Spinal cord (tissue), 10 donors: ENCODE measurements around the gene UBTD1. TPM values are rescaled to one million over a fixed set of nuclear protein-coding genes. Genes with fewer than 3 reads are reported as not detected.

ENCODE experiments used
- DNase-seq, 6 donors: peaks; one replicate each; pipeline versions ENCODE4 v3.0.0 to v3.0.0-alpha.2; 2013 to 2015; ENCODE audit warnings: low spot score in 6 of 6, low read depth in 4 of 6
- H3K27ac ChIP-seq: one replicate; pipeline ENCODE4 v1.5.1; 2013; ENCODE audit warnings: low read depth, low read length, control low read depth
- H3K27me3 ChIP-seq: one replicate; pipeline ENCODE4 v1.6.1; 2013; ENCODE audit warnings: low read length; ENCODE audit not compliant: control insufficient read depth, insufficient read depth
- H3K36me3 ChIP-seq: one replicate; pipeline ENCODE4 v1.6.1; 2013; ENCODE audit warnings: low read length; ENCODE audit not compliant: control insufficient read depth, insufficient read depth
- H3K4me1 ChIP-seq: one replicate; pipeline ENCODE4 v1.6.1; 2013; ENCODE audit warnings: low read length; ENCODE audit not compliant: control insufficient read depth, insufficient read depth
- H3K4me3 ChIP-seq: one replicate; pipeline ENCODE4 v1.5.1; 2013; ENCODE audit warnings: low read depth, low read length, control low read depth
- H3K9me3 ChIP-seq: one replicate; pipeline ENCODE4 v1.6.1; 2013; ENCODE audit warnings: low read length; ENCODE audit not compliant: control insufficient read depth, insufficient read depth
- WGBS: methylation state at CpG from one replicate; pipeline ENCODE4 v1.1.5; 2013; ENCODE audit warnings: missing lambda C conversion rate; ENCODE audit not compliant: insufficient coverage; 5-methylcytosine and 5-hydroxymethylcytosine counted together
- long read RNA-seq, 4 donors: transcript quantifications; one replicate each; lab custom pipeline, GENCODE V29; 2026
- polyA plus RNA-seq, 2 donors: library from polyadenylated mRNA; unstranded; fragments of 120-200 nt; gene quantifications; one replicate each; pipeline ENCODE4 v1.2.1, GENCODE V29; 2013; ENCODE audit not compliant: insufficient read length in 2 of 2
- total RNA-seq, 2 donors: library from RNA; depleted of rRNA in 1 of 2; stranded (reverse); fragments of 120-200 nt in 1 of 2; fragments of >200 nt in 1 of 2; gene quantifications; one replicate each; pipeline versions ENCODE4 v1.2.3 to v1.2.4, GENCODE V29; 2013 to 2014
- donor health status: healthy.

Gene UBTD1, protein sequence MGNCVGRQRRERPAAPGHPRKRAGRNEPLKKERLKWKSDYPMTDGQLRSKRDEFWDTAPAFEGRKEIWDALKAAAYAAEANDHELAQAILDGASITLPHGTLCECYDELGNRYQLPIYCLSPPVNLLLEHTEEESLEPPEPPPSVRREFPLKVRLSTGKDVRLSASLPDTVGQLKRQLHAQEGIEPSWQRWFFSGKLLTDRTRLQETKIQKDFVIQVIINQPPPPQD
- total RNA-seq, result 10 to 100 TPM in 1 of 2 donors, 1 to 10 TPM in 1; 4.6 to 11.3 TPM
- polyA plus RNA-seq, result 10 to 100 TPM; 15.3 to 16.4 TPM
- long read RNA-seq, donor 1, transcript UBTD1-201 (3 exons, 1,706 nt), result major isoform, 9 of 9 reads
- long read RNA-seq, donor 1, partial matches to known transcripts, result 0 of 9 reads
- long read RNA-seq, donor 1, other reads (novel, unspliced or antisense), result 0 of 9 reads
- long read RNA-seq, donor 2, transcript UBTD1-201 (3 exons, 1,706 nt), result major isoform, 6 of 6 reads
- long read RNA-seq, donor 2, partial matches to known transcripts, result 0 of 6 reads
- long read RNA-seq, donor 2, other reads (novel, unspliced or antisense), result 0 of 6 reads
- long read RNA-seq, donor 3, partial matches to known transcripts, result 0 of 4 reads
- long read RNA-seq, donor 3, other reads (novel, unspliced or antisense), result 0 of 4 reads
- long read RNA-seq, donor 4, transcript UBTD1-201 (3 exons, 1,706 nt), result major isoform, 31 of 31 reads
- long read RNA-seq, donor 4, partial matches to known transcripts, result 0 of 31 reads
- long read RNA-seq, donor 4, other reads (novel, unspliced or antisense), result 0 of 31 reads

DNA sequence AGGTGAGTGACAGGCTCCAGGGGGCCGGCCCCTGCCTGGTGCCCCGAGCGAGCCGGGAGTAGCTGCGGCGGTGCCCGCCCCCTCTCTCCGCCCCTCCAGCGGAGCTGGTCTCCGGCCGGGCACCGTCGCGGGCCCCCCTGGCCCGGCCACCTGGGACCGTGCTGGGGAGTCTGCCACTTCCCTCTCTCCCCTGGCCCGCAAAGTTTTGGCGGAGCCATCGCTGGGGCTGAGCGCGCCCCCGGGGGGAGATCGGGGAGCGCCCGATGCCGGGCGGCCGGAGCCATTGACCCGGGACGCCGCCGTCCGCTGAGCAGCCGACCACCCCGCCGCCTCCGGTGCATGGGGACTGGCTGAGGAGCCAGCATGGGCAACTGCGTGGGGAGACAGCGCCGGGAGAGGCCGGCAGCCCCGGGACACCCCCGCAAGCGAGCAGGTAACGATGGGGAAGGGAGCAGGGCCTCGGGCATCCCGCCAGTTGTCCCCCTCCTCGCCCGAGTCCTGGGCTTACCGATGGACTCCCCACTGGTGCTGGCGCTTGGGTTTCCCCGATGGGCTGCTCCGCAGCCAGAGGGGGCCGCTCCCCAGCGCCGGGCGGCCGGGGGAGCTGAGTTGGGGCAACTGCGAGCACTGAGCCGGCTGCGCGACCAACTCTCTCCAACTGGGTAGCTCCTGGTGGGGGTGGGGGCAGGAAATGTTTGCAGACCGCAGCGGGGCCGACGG, at the start of gene UBTD1:
UBTD1 (plus strand) TSS at position 84 of the 720 bp plus-strand sequence; CDS start at position 364, 280 bp downstream.
- under 1% methylated on average over 66 of the region's 66 CpGs for WGBS
- DNase-seq, result peak in 1 of 6 donors; percentile 64
- peak within 1 kb of the TSS; percentile 96 for H3K27ac ChIP-seq
- H3K27me3 ChIP-seq, result peaks cover 11% of the 10 kb centered on the region
- H3K4me1 ChIP-seq, result peaks cover 25% of the 10 kb centered on the region
- no peaks in the 10 kb centered on the region for H3K36me3 ChIP-seq
- H3K4me3 ChIP-seq, result peak within 1 kb of the TSS; percentile 100
- no peaks in the 10 kb centered on the region for H3K9me3 ChIP-seq

DNA sequence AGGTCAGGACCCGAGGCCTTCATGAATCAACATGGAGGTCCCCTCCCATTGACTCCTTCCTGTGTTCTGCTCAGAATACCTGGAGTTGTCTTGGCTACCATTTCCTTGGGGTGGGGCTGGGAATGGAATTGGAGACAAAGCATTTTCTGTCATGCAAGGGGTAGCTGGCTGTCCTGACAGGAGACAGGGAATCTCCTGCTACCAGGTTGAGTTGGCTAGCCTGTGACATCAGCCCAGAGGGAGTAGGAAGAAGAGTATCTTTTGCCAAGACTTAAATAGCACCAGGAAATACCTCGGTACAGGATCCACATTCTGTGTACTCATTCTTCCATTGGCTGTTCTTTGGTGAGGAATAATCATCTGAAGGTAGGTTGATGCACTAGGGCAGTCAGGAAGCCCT, 47.9 kb upstream of the UBTD1 start:
- peaks cover 21% of the 10 kb centered on the region for H3K4me1 ChIP-seq
- WGBS, result no CpG with 5 or more reads among the region's 2 CpGs
- no peaks in the 10 kb centered on the region for H3K27me3 ChIP-seq
- H3K27ac ChIP-seq, result no peak overlapping the region
- H3K4me3 ChIP-seq, result no peak overlapping the region
- no peaks in the 10 kb centered on the region for H3K9me3 ChIP-seq
- H3K36me3 ChIP-seq, result peaks cover 43% of the 10 kb centered on the region
- no peak for DNase-seq

DNA sequence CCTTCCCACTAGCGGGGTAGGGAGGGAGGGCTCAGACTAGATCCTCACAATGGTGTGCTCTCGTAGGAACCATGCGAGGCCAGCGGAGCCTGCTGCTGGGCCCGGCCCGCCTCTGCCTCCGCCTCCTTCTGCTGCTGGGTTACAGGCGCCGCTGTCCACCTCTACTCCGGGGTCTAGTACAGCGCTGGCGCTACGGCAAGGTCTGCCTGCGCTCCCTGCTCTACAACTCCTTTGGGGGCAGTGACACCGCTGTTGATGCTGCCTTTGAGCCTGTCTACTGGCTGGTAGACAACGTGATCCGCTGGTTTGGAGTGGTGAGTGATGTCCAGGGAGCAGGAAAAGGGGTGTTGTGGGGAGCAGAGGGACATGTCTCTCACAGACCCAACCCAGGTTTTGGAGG, 47.1 kb upstream of the UBTD1 start:
- Histone ChIP-seq H3K9me3 (no peaks in the 10 kb centered on the region), H3K36me3 (peaks cover 46% of the 10 kb centered on the region), H3K4me3 (no peak overlapping the region), H3K27me3 (no peaks in the 10 kb centered on the region), H3K27ac (no peak overlapping the region), H3K4me1 (peaks cover 19% of the 10 kb centered on the region)
- no peak for DNase-seq
- 92% methylated on average over 15 of the region's 17 CpGs for WGBS

DNA sequence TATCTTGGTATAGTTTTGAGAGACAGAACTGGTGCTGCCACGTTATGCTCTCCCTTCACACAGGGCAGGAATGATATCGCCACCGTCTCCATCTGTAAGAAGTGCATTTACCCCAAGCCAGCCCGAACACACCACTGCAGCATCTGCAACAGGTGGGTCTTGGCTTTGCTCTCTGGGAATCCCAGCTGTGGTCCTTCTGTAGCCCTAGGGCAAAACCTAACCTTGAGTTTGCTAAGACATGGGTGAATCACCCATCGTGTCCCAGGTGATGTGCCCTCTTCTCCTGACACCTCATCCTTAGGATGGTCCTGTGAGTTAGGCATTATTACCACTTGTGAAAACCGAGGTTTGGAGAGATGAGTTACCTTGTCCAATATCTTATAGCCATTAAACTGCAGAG, 46.4 kb upstream of the UBTD1 start:
- H3K27me3 ChIP-seq, result no peaks in the 10 kb centered on the region
- 94% methylated on average over 4 of the region's 6 CpGs for WGBS
- H3K36me3 ChIP-seq, result peaks cover 54% of the 10 kb centered on the region
- H3K4me3 ChIP-seq, result no peak overlapping the region
- H3K27ac ChIP-seq, result no peak overlapping the region
- H3K4me1 ChIP-seq, result peaks cover 11% of the 10 kb centered on the region
- DNase-seq, result no peak
- H3K9me3 ChIP-seq, result no peaks in the 10 kb centered on the region

DNA sequence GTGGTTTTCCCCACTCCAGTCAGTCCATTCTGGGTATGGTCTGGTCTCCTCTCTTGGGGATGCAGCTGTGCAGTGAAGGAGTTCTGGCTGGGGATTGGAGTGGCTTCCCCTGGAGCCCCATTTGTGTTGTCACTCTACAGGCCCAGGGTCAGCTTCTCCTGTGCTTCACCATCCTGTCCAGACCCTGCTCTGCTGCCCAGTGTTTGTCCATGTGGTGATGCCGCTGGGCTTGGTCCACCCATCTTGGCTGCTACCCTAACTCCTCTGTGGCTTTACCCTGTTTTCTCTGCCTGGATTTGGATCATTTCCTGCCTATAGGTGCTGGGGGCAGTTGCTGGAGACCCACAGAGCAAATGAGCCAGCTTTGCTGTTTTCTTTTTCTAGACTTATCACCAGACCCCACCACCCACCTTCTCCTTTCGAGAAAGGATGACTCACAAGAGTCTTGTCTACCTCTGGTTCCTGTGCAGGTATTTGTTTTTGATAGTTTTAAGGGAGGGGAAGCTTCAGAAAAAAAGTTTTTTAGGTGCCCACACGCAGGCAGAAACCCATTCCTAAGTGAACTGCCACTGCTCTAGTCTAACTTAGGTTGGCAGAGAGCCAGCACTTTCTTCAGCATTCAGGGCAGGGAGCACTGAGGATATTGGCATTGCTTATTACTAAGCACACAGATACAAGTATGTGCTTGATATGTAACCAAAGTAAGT, 44.2 kb upstream of the UBTD1 start:
- H3K9me3 ChIP-seq, result no peaks in the 10 kb centered on the region
- H3K4me1 ChIP-seq, result peaks cover 7% of the 10 kb centered on the region
- H3K27ac ChIP-seq, result no peak overlapping the region
- peak in 4 of 6 donors; percentile 13 to 60 (median 39) for DNase-seq
- peaks cover 75% of the 10 kb centered on the region for H3K36me3 ChIP-seq
- 66% methylated on average over 2 of the region's 3 CpGs for whole genome bisulfite sequencing
- no peak overlapping the region for H3K4me3 ChIP-seq
- no peaks in the 10 kb centered on the region for H3K27me3 ChIP-seq

DNA sequence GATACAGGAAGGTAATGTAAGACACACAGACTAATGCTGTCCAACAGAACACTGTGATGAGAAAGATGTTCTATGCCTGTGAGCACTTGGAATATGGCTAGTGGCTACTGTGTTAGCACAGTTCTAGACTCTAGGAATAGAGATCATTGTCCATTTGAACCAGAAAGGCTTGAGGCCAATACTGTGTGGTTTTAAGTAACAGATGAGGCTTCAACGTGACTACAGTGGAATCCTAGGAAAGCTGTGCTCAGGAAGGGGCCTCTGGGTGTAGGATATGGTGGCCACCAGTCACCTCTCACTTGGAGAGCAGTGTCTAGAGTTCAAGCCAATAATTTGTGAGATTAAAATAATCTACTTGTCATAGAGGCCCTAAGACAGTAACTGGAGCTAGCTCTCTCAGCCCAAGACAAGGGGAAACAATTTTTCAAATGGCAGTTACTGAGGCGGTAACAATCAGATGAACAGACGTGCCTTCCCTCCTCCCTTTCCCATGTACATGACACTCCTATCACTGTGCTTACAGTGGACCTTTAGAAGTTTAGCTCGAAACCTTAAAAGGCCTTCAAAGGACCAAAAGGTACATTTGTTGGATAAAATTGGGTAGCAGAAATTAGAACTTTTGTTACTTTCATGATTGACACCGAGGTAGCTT, 42.6 kb upstream of the UBTD1 start:
- no peak overlapping the region for H3K27ac ChIP-seq
- WGBS, result 85% methylated on average over 2 of the region's 5 CpGs

DNA sequence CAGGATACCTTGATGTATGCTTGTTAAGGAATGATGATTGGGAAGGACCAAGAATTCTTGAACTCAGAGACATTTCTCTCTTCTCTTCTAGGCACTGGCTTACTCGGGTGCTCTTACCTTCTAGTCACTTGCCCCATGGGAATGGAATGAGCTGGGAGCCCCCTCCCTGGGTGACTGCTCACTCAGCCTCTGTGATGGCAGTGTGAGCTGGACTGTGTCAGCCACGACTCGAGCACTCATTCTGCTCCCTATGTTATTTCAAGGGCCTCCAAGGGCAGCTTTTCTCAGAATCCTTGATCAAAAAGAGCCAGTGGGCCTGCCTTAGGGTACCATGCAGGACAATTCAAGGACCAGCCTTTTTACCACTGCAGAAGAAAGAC, 42.0 kb upstream of the UBTD1 start:
- Histone ChIP-seq H3K4me3 (no peak overlapping the region), H3K4me1 (peaks cover 7% of the 10 kb centered on the region), H3K9me3 (no peaks in the 10 kb centered on the region), H3K27me3 (no peaks in the 10 kb centered on the region), H3K36me3 (peaks cover 83% of the 10 kb centered on the region), H3K27ac (no peak overlapping the region)
- DNase-seq, result no peak
- 62% methylated on average over 2 of the region's 3 CpGs for WGBS

More for the DNA sequence above, 42.6 kb upstream of the UBTD1 start:
- peaks cover 87% of the 10 kb centered on the region for H3K36me3 ChIP-seq
- no peaks in the 10 kb centered on the region for H3K9me3 ChIP-seq
- no peak overlapping the region for H3K4me3 ChIP-seq
- H3K4me1 ChIP-seq, result peaks cover 7% of the 10 kb centered on the region
- DNase-seq, result no peak
- H3K27me3 ChIP-seq, result no peaks in the 10 kb centered on the region

DNA sequence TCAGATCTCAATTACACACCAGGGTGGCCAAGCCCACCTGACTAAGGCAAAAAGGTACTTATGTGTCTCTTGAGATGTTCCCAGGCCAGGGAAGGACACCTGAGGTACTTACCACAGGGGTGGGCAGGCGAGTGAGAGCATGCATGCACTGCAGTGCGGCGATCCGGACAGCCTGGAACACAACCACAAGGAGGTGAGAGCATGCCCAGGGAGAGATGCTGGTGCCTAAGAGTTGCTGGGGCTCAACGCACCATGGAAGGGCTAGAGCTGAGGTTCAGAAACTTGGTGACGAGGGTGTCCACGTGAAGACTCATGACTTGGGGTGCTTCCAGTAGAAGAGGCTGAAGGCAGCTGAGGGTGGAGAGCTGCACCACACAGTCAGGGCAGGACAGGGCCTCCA, 39.6 kb upstream of the UBTD1 start:
- H3K4me3 ChIP-seq, result no peak overlapping the region
- H3K9me3 ChIP-seq, result no peaks in the 10 kb centered on the region
- no peak overlapping the region for H3K27ac ChIP-seq
- over 99% methylated on average over 7 of the region's 7 CpGs for WGBS
- DNase-seq, result no peak
- H3K27me3 ChIP-seq, result no peaks in the 10 kb centered on the region
- H3K4me1 ChIP-seq, result peaks cover 5% of the 10 kb centered on the region
- H3K36me3 ChIP-seq, result peaks cover 76% of the 10 kb centered on the region
